H9 (cell line): ENCODE measurements around the gene CAMK1G. TPM values are rescaled to one million over a fixed set of nuclear protein-coding genes. Genes with fewer than 3 reads are reported as not detected.

Experiments
- DNase-seq: peaks from one replicate; pipeline ENCODE4 v3.0.0-alpha.2; 2017
- H2AFZ ChIP-seq: one replicate; pipeline ENCODE4 v1.6.1; 2013; ENCODE audit warnings: mild to moderate bottlenecking, low read length, control low read depth, moderate library complexity
- H2AK5ac ChIP-seq: 2 replicates; pipeline ENCODE4 v1.6.1; 2013; ENCODE audit warnings: low read length, control low read depth, mixed read lengths; ENCODE audit not compliant: insufficient read length
- H2BK120ac ChIP-seq: one replicate; pipeline ENCODE4 v1.6.1; 2013; ENCODE audit warnings: low read depth, mild to moderate bottlenecking, low read length, control low read depth, inconsistent platforms; ENCODE audit not compliant: poor library complexity, severe bottlenecking
- H2BK12ac ChIP-seq: 2 replicates; pipeline ENCODE4 v1.6.1; 2013; ENCODE audit warnings: low read length, control low read depth, mixed read lengths, low read depth; ENCODE audit not compliant: insufficient read length
- H2BK15ac ChIP-seq: 2 replicates; pipeline ENCODE4 v1.6.1; 2013; ENCODE audit warnings: low read depth, low read length, control low read depth
- H2BK20ac ChIP-seq: one replicate; pipeline ENCODE4 v1.6.1; 2013; ENCODE audit warnings: low read depth, mild to moderate bottlenecking, low read length, control low read depth, inconsistent platforms; ENCODE audit not compliant: poor library complexity, severe bottlenecking
- H2BK5ac ChIP-seq: 2 replicates; pipeline ENCODE4 v1.6.1; 2013; ENCODE audit warnings: low read length, control low read depth, mixed read lengths; ENCODE audit not compliant: insufficient read length
- H3K14ac ChIP-seq: 2 replicates; pipeline ENCODE4 v1.6.1; 2013; ENCODE audit warnings: low read length, control low read depth; ENCODE audit not compliant: insufficient read depth
- H3K18ac ChIP-seq: 2 replicates; pipeline ENCODE4 v1.6.1; 2013; ENCODE audit warnings: low read depth, mild to moderate bottlenecking, mixed read lengths, low read length, control low read depth; ENCODE audit not compliant: insufficient read length
- H3K23ac ChIP-seq: 2 replicates; pipeline ENCODE4 v1.6.1; 2013; ENCODE audit warnings: low read length, control low read depth, mixed read lengths, low read depth; ENCODE audit not compliant: insufficient read length
- H3K23me2 ChIP-seq: 2 replicates; pipeline ENCODE4 v1.6.1; 2013; ENCODE audit warnings: low read depth, mild to moderate bottlenecking, mixed read lengths, low read length, control low read depth; ENCODE audit not compliant: insufficient read length, poor library complexity, severe bottlenecking
- H3K27ac ChIP-seq: 2 replicates; pipeline ENCODE4 v1.5.1; 2013; ENCODE audit warnings: low read length, control low read depth, mixed read lengths, low read depth; ENCODE audit not compliant: insufficient read length
- H3K27me3 ChIP-seq: 2 replicates; pipeline ENCODE4 v1.6.1; 2013; ENCODE audit warnings: low read length, control low read depth, inconsistent platforms; ENCODE audit not compliant: insufficient read depth
- H3K4ac ChIP-seq: 2 replicates; pipeline ENCODE4 v1.6.1; 2013; ENCODE audit warnings: low read depth, mild to moderate bottlenecking, control low read depth, inconsistent platforms, low read length, moderate library complexity
- H3K4me1 ChIP-seq: 2 replicates; pipeline ENCODE4 v1.6.1; 2013; ENCODE audit warnings: low read length, control low read depth, inconsistent platforms; ENCODE audit not compliant: insufficient read depth
- H3K4me2 ChIP-seq: 2 replicates; pipeline ENCODE4 v1.6.1; 2013; ENCODE audit warnings: low read length, control low read depth, mixed read lengths; ENCODE audit not compliant: insufficient read length, insufficient read depth
- H3K56ac ChIP-seq: 2 replicates; pipeline ENCODE4 v1.6.1; 2013; ENCODE audit warnings: low read depth, mild to moderate bottlenecking, mixed read lengths, low read length, control low read depth; ENCODE audit not compliant: insufficient read length
- H3K79me1 ChIP-seq: 2 replicates; pipeline ENCODE4 v1.6.1; 2013; ENCODE audit warnings: low read depth, mild to moderate bottlenecking, moderate library complexity, low read length, control low read depth, inconsistent platforms; ENCODE audit not compliant: insufficient read depth, poor library complexity, severe bottlenecking
- H3K79me2 ChIP-seq: 2 replicates; pipeline ENCODE4 v1.6.1; 2013; ENCODE audit warnings: low read length, control low read depth, inconsistent platforms; ENCODE audit not compliant: insufficient read depth
- H3K9ac ChIP-seq: 2 replicates; pipeline ENCODE4 v1.6.1; 2013; ENCODE audit warnings: low read length, control low read depth, mixed read lengths; ENCODE audit not compliant: insufficient read length; ENCODE audit errors: extremely low read depth
- H3K9me3 ChIP-seq: one replicate; pipeline ENCODE4 v1.6.1; 2013; ENCODE audit warnings: low read depth, low read length, inconsistent platforms; ENCODE audit not compliant: control insufficient read depth
- H3T11ph ChIP-seq: one replicate; pipeline ENCODE4 v1.6.1; 2013; ENCODE audit warnings: mild to moderate bottlenecking, low read length, control low read depth, inconsistent platforms
- H4K20me1 ChIP-seq: one replicate; pipeline ENCODE4 v1.6.1; 2013; ENCODE audit not compliant: control insufficient read depth, insufficient read length, insufficient read depth
- H4K5ac ChIP-seq: 2 replicates; pipeline ENCODE4 v1.6.1; 2013; ENCODE audit warnings: low read depth, mild to moderate bottlenecking, mixed read lengths, low read length, control low read depth; ENCODE audit not compliant: insufficient read length
- H4K8ac ChIP-seq: replicated peaks from 2 replicates; pipeline ENCODE4 v1.6.1; 2013; ENCODE audit warnings: low read length, control low read depth, mixed read lengths, low read depth; ENCODE audit not compliant: insufficient read length
- H4K91ac ChIP-seq: 2 replicates; pipeline ENCODE4 v1.6.1; 2013; ENCODE audit warnings: low read depth, mild to moderate bottlenecking, moderate library complexity, mixed read lengths, low read length, control low read depth; ENCODE audit not compliant: insufficient read length
- H3K27ac Mint-ChIP-seq, 3 experiments: 2 replicates in 2 of 3; 3 replicates in 1 of 3; pipeline ENCODE4 v1.8.0; 2020 to 2021; ENCODE audit warnings: mixed read lengths in 3 of 3, mild to moderate bottlenecking in 1 of 3, moderate library complexity in 1 of 3
- H3K27me3 Mint-ChIP-seq: 2 replicates; pipeline ENCODE4 v1.8.0; 2021; ENCODE audit warnings: low read depth, mild to moderate bottlenecking, moderate library complexity, mixed read lengths
- H3K36me3 Mint-ChIP-seq, 3 experiments: 2 replicates in 2 of 3; 3 replicates in 1 of 3; pipeline ENCODE4 v1.8.0; 2020 to 2021; ENCODE audit warnings: low read depth in 3 of 3, mixed read lengths in 3 of 3; ENCODE audit not compliant: insufficient read depth in 1 of 3
- H3K4me1 Mint-ChIP-seq, 2 experiments: 2 replicates each; pipeline ENCODE4 v1.8.0; 2020; ENCODE audit warnings: mixed read lengths in 2 of 2
- H3K4me3 Mint-ChIP-seq, 2 experiments: 2 replicates in 1 of 2; 3 replicates in 1 of 2; pipeline ENCODE4 v1.8.0; 2020 to 2021; ENCODE audit warnings: mild to moderate bottlenecking in 2 of 2, mixed read lengths in 2 of 2, moderate library complexity in 1 of 2
- H3K9me3 Mint-ChIP-seq, 2 experiments: 2 replicates in 1 of 2; 3 replicates in 1 of 2; pipeline ENCODE4 v1.8.0; 2020; ENCODE audit warnings: mild to moderate bottlenecking in 2 of 2, mixed read lengths in 2 of 2, moderate library complexity in 1 of 2
- WGBS: extraction: QIAGEN DNeasy Blood & Tissue Kit; methylation state at CpG from one replicate; pipeline ENCODE4 v1.1.7; 2013; ENCODE audit warnings: missing lambda C conversion rate, low lambda C conversion rate, mixed read lengths; ENCODE audit not compliant: insufficient read length; ENCODE audit errors: extremely low coverage; 5-methylcytosine and 5-hydroxymethylcytosine counted together
- total RNA-seq: library from RNA; stranded (reverse); gene quantifications from 2 replicates; pipeline ENCODE4 v1.2.1, GENCODE V29; 2021
- TF ChIP-seq, protein P1 (sequence below): fragments of 200-600 bp; sonication (generic); conservative IDR thresholded peaks from 3 replicates; pipeline ENCODE4 v1.8.0; 2021; ENCODE audit warnings: antibody characterized with exemption, mild to moderate bottlenecking

CAMK1G gene
- total RNA-seq, 1 experiment from 2014 or later, result 0.28 TPM

DNA sequence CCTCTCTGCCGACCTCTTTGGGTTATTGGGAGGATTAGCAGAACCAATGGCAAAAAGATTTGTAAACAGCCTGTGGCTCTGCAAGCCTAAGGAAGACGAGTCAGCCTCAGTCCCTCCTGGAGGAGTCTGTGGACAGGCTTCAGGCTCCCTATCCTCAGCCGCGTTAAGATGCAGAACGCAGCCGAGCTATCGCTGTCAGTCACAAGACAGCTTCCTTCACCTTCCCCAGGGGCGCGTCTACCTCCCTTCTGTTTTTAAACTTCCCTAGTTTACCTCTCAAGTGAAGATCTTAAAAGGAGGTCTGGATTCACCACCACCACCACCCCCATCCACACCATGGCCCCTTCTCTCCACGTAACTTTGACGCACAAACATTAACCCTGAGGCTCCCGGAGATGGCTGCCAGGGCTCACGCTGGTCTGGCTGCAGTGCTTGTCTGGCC lies 738 bp downstream of the CAMK1G start:
- Histone ChIP-seq H3K79me2 (no peaks in the 10 kb centered on the region), H3K9me3 (no peaks in the 10 kb centered on the region), H4K20me1 (no peaks in the 10 kb centered on the region), H3K27me3 (peaks cover 4% of the 10 kb centered on the region; the same call in 1 of the 2 replicates), H3K4ac (no peak overlapping the region), H3K79me1 (no peaks in the 10 kb centered on the region), H2BK120ac (no peak overlapping the region), H3T11ph (no peak overlapping the region), H3K4me1 (no peaks in the 10 kb centered on the region), H3K4me2 (peak overlapping the region; percentile 1), H4K91ac (no peak overlapping the region), H3K23ac (no peak overlapping the region), H3K14ac (no peak overlapping the region), H3K56ac (no peak overlapping the region), H2BK5ac (no peak overlapping the region), H3K9ac (no peak overlapping the region), H2BK12ac (no peak overlapping the region), H2AFZ (no peak overlapping the region), H4K8ac (no peak overlapping the region), H3K23me2 (no peaks in the 10 kb centered on the region), H2AK5ac (no peak overlapping the region), H4K5ac (no peak overlapping the region), H3K27ac (no peak overlapping the region), H3K18ac (no peak overlapping the region), H2BK15ac (no peak overlapping the region), H2BK20ac (no peak overlapping the region)
- no peak for DNase-seq
- WGBS, result no CpG with 5 or more reads among the region's 13 CpGs
- Mint-ChIP-seq H3K9me3 (peaks cover 2 to 3% of the 10 kb centered on the region in 2 experiments; a peak in 2 of 5 replicates), H3K27ac (no peak overlapping the region), H3K27me3 (peaks cover 16% of the 10 kb centered on the region), H3K36me3 (no peaks in the 10 kb centered on the region), H3K4me3 (no peak overlapping the region), H3K4me1 (peaks cover 9 to 15% of the 10 kb centered on the region in 2 experiments)
- TF ChIP-seq, protein P1, sequence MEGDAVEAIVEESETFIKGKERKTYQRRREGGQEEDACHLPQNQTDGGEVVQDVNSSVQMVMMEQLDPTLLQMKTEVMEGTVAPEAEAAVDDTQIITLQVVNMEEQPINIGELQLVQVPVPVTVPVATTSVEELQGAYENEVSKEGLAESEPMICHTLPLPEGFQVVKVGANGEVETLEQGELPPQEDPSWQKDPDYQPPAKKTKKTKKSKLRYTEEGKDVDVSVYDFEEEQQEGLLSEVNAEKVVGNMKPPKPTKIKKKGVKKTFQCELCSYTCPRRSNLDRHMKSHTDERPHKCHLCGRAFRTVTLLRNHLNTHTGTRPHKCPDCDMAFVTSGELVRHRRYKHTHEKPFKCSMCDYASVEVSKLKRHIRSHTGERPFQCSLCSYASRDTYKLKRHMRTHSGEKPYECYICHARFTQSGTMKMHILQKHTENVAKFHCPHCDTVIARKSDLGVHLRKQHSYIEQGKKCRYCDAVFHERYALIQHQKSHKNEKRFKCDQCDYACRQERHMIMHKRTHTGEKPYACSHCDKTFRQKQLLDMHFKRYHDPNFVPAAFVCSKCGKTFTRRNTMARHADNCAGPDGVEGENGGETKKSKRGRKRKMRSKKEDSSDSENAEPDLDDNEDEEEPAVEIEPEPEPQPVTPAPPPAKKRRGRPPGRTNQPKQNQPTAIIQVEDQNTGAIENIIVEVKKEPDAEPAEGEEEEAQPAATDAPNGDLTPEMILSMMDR, result no peak
